Stimulated activated CD8-positive, alpha-beta memory T cell treated with anti-CD3 and anti-CD28 coated beads, Interleukin-15, amount 100 ng/mL, for 4 hours (primary cell): ENCODE measurements around the gene CCDC188.

ENCODE experiments used
- DNase-seq, 2 donors: peaks; one replicate each; pipeline ENCODE4 v3.0.0-alpha.2; 2020; ENCODE audit warnings: low read depth in 2 of 2

The CCDC188 gene

DNA sequence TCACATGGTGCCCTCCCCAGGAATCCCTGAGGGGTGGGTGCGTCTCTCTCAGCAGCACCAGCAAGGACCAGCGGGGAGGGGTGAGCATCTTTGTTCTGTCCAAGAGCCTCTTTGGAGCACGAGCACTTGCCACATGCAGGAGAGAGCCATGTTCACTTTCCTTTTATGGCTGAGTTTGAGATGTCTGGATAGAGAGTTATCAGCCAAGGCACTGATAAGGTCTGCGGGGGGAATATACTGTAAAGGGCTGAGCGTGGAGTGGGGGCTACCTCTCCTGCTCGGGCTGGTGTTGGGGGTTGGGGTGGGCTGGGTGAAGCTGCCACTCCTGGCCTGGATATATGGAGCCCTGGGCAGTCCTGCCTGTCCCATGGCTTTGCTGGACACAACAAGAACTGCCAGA is 34.9 kb upstream of the CCDC188 start:
- DNase-seq, result no peak

- DNase-seq, result no peak
Observed at GRCh38 chr22:20184501-20185165, 33.8 kb upstream of the CCDC188 start.

- DNase-seq, result no peak
Observed at GRCh38 chr22:20183823-20184222, 33.0 kb upstream of the CCDC188 start.

DNA sequence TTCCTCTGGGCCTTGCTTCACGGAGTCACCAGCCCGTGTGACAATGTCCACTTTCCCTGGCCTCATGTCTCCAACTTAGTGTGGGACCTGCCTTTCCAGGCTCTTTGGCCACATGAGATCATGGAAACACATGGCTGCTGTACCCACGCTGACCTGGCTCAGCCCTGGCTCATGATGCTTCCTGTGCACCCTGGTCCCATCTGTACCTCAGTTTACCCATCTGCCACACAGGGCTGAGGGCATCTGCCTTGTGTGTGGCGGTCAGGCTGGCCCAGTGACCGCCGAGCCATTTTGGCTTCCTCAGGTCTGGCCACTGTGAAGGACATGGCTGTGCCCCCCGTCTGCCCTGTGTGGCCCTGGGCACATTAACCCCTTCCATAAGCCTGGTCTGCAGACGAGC is 32.2 kb upstream of the CCDC188 start:
- DNase-seq, result no peak

- no peak for DNase-seq
Observed at GRCh38 chr22:20182365-20182764, 31.5 kb upstream of the CCDC188 start.

GRCh38 chr22:20181884-20182236 is 31.0 kb upstream of the CCDC188 start:
- DNase-seq, result no peak

DNA sequence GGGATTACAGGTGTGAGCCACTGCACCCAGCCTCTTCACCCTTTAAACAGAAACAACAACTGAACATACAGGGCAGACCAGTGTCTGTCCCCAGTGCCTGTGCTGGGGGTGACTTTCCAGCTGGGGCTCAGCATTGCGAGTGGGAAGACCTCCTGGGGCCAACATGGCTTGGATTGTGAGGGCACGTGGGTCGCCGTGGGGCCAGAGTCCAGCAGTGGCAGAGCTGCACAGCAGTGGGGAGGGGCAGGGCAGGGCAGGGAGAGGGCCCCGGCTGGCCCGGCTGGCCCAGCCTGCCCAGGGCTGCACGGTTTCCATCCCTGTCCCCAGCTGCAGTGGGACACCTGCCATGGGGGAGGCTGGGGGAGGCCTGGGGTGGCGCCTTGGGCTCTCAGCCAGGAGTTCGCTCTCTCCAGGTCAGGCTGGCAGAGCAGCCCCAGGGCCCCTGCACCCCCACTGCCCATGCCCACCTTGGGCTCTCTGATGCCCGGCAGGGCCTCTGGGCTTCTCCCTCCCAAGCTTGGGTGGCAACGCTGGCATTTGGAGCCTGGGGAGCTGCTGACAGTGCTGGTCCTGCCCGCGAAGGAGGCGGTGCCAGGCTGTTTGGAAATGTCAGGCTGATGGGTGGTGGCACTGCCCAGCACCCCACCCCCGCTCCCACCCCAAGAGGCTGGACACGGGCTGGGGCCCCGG is 30.5 kb upstream of the CCDC188 start:
- no peak for DNase-seq

- DNase-seq, result no peak
Observed at GRCh38 chr22:20180640-20181039, 29.8 kb upstream of the CCDC188 start.

- DNase-seq, result no peak
Observed at GRCh38 chr22:20180245-20180630, 29.4 kb upstream of the CCDC188 start.

DNA sequence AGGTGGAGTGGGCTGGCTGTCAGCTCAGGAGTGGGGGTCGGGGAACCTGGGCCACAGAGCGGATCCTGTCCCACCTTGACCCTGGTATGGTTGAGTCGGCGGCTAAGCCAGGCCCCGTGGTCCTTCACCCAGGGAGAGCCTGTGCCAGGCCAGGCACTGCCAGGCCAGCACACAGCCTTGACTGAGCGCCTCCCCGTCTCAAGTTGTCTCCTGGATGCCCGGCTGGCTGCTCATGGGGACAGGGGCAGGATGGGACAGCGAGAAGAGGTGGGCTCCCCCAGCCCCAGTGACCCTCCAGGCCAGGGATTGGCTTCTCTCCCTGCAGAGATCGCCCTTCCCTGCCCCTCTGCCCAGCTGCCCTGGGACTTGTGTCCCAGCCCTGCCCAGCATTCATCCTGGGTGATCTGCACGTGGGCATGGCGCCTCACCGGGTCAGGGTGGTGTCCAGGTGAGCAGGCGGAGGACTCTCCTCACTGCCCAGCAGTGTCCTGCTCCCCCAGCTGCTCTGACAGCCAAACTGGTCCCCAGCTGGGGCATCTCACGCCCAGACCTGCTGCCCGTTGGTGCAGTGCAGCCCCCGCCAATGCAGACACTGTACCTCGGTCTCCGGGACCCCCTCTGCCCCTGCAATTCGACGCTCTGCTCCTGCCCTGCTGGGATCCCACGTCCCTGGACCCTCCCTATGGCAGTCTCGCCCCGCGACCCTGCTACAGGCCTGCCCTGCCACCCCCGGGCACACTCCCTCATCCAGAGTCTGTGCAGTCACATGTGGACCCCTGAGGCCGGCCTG is 28.8 kb upstream of the CCDC188 start:
- DNase-seq, result no peak

GRCh38 chr22:20178915-20179227 is 28.0 kb upstream of the CCDC188 start:
- DNase-seq, result no peak

DNA sequence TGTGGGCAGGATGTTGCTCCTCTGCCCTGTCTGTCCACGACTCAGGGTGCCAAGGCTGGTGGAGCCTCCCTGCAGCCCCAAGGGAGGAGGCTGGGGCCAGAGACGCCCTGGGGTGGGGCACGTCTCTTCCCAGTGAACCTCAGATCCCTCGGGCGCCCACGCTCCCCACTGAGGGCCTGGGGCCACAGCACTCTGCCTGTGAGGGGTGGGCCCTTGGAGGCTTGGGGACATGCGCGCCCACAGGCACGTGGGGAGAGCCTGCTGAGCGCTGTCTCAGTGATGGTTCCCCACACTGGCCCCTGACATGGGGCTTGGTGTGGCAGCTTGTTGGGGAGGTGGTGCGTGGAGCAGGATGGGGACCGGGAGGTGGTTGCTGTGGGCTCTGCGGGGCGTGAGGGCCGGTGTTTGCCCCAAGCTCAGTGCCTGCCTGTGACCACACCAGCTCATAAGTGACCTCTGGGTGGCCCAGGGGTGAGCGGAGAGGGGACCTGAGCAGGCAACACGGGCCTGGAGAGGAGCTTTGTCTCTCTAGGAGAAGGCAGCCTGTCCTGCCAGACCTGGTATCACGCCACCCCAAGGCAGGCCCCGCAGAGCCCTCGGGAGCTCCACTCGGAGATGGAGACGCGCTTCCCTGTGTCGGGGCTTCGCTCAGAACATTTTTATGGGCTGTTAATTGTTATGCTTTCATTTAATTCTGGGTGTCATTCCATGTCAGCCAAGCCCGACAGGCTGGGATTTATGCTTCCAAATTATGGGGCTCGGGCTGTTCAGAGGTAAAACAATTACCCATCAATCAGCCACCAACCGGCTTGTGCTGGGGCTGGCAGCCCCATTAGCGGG is 27.4 kb upstream of the CCDC188 start:
- DNase-seq, result no peak

- no peak for DNase-seq
Observed at GRCh38 chr22:20177217-20177911, 26.5 kb upstream of the CCDC188 start.

GRCh38 chr22:20176421-20177085 is 25.7 kb upstream of the CCDC188 start:
- DNase-seq, result no peak

- DNase-seq, result no peak
Observed at GRCh38 chr22:20175597-20175900, 24.7 kb upstream of the CCDC188 start.

GRCh38 chr22:20174785-20175596 is 24.1 kb upstream of the CCDC188 start:
- no peak for DNase-seq

DNA sequence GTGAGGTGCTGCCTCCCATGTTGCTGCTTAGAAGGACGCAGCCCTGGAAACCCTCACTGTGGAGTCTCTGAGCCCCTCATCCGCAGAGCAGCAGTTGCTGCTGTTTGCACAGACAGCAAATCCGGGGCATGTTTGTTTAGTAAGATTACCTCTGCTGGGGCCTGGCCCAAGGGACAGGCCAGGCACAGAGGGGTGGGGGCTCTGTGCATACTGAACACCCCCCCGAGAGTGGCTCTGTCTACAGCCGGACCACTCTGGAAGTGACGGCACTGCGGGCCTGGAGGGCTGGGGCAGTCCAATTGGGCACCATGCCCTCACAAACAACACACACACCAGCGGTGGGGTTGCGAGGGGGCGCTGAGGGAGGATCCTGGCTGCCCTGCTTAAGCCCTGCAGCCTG is 22.9 kb upstream of the CCDC188 start:
- DNase-seq, result no peak

DNA sequence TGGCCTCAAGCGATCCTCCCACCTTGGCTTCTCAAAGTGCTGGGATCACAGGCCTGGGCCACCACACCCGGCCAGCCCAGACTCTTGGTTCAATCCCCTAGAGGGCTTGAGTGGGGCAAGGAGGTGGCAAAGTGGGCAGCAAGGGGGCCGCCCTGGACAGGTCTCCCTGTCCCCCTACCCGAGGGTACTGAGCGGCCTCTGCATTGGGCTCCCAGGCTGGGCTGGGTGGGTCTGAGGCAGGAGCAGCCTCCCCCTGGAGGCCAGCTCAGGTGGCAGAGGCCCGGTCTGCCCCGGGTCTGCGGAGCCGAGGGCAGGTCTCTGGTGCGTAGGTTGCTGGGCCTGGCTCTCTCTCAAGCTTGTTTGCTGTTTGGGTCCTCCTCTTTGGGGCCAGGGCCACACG is 22.4 kb upstream of the CCDC188 start:
- DNase-seq, result no peak

GRCh38 chr22:20172141-20172613 is 21.3 kb upstream of the CCDC188 start:
- no peak for DNase-seq
